HUES6 (cell line): Measurements from ENCODE around the gene EZH2.

Experiments used
- H3K27ac ChIP-seq: 2 replicates; pipeline ENCODE4 v1.7.0; 2013; ENCODE audit warnings: low read depth, mild to moderate bottlenecking, low read length, inconsistent platforms
- H3K27me3 ChIP-seq: 2 replicates; pipeline ENCODE4 v1.6.1; 2013; ENCODE audit warnings: low read length; ENCODE audit not compliant: control insufficient read depth, insufficient read depth
- H3K36me3 ChIP-seq: 2 replicates; pipeline ENCODE4 v1.6.1; 2013; ENCODE audit warnings: low read length; ENCODE audit not compliant: control insufficient read depth, insufficient read depth
- H3K4me1 ChIP-seq: 2 replicates; pipeline ENCODE4 v1.6.1; 2013; ENCODE audit warnings: low read length; ENCODE audit not compliant: control insufficient read depth, insufficient read depth
- H3K4me3 ChIP-seq: 2 replicates; pipeline ENCODE4 v1.5.1; 2013; ENCODE audit warnings: low read depth, low read length
- H3K9ac ChIP-seq: one replicate; pipeline ENCODE4 v1.6.1; 2013; ENCODE audit warnings: mild to moderate bottlenecking, low read length
- H3K9me3 ChIP-seq: 2 replicates; pipeline ENCODE4 v1.6.1; 2013; ENCODE audit warnings: low read depth, low read length; ENCODE audit not compliant: control insufficient read depth, insufficient read depth

Gene EZH2

GRCh38 chr7:148916186-148916585 lies 32.1 kb upstream of the EZH2 start:
- no peak overlapping the region for H3K9ac ChIP-seq
- peaks cover 7% of the 10 kb centered on the region for H3K4me1 ChIP-seq
- H3K36me3 ChIP-seq = no peaks in the 10 kb centered on the region
- H3K27ac ChIP-seq = no peak overlapping the region
- no peaks in the 10 kb centered on the region for H3K27me3 ChIP-seq
- no peaks in the 10 kb centered on the region for H3K9me3 ChIP-seq
- no peak overlapping the region for H3K4me3 ChIP-seq

- H3K4me3 ChIP-seq = no peak overlapping the region
- H3K27ac ChIP-seq = no peak overlapping the region
- H3K4me1 ChIP-seq = peaks cover 7% of the 10 kb centered on the region
- no peaks in the 10 kb centered on the region for H3K36me3 ChIP-seq
- no peaks in the 10 kb centered on the region for H3K9me3 ChIP-seq
- H3K27me3 ChIP-seq = no peaks in the 10 kb centered on the region
- no peak overlapping the region for H3K9ac ChIP-seq
Measured at GRCh38 chr7:148915211-148915610, 31.1 kb upstream of the EZH2 start.

GRCh38 chr7:148914208-148914777 lies 30.2 kb upstream of the EZH2 start:
- Histone ChIP-seq H3K36me3 (no peaks in the 10 kb centered on the region), H3K27ac (no peak overlapping the region), H3K27me3 (no peaks in the 10 kb centered on the region), H3K9me3 (no peaks in the 10 kb centered on the region), H3K4me3 (no peak overlapping the region), H3K4me1 (peaks cover 7% of the 10 kb centered on the region), H3K9ac (no peak overlapping the region)

- Histone ChIP-seq H3K27me3 (no peaks in the 10 kb centered on the region), H3K27ac (no peak overlapping the region), H3K4me1 (peaks cover 7% of the 10 kb centered on the region), H3K36me3 (no peaks in the 10 kb centered on the region), H3K9ac (no peak overlapping the region), H3K4me3 (no peak overlapping the region), H3K9me3 (no peaks in the 10 kb centered on the region)
Measured at GRCh38 chr7:148912758-148913541, 28.9 kb upstream of the EZH2 start.

- no peak overlapping the region for H3K4me3 ChIP-seq
- H3K27me3 ChIP-seq = no peaks in the 10 kb centered on the region
- no peak overlapping the region for H3K9ac ChIP-seq
- H3K4me1 ChIP-seq = peaks cover 7% of the 10 kb centered on the region
- no peaks in the 10 kb centered on the region for H3K36me3 ChIP-seq
- H3K9me3 ChIP-seq = no peaks in the 10 kb centered on the region
- no peak overlapping the region for H3K27ac ChIP-seq
Measured at GRCh38 chr7:148912151-148912550, 28.1 kb upstream of the EZH2 start.

DNA sequence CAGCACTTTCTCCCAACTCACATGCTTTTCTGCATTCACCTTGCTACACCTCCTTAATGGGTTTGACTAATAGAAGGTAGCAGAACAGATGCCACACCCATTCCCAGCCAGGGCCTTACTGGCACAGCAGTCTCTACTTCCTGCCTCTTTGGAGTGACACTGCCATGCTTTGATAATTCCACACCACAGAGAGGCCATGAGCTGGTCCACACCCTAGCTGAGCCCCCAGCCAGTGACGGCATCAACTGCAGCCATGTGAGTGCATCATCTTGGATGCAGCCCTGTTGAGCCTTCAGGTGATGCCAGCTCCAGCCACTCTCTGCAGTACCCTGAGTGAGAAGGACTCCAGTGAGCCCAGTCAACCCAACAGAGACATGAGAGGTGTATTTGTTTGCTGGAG lies 27.5 kb upstream of the EZH2 start:
- H3K27me3 ChIP-seq = no peaks in the 10 kb centered on the region
- H3K9me3 ChIP-seq = no peaks in the 10 kb centered on the region
- no peaks in the 10 kb centered on the region for H3K36me3 ChIP-seq
- H3K4me3 ChIP-seq = no peak overlapping the region
- no peak overlapping the region for H3K9ac ChIP-seq
- no peak overlapping the region for H3K27ac ChIP-seq
- H3K4me1 ChIP-seq = peaks cover 7% of the 10 kb centered on the region

DNA sequence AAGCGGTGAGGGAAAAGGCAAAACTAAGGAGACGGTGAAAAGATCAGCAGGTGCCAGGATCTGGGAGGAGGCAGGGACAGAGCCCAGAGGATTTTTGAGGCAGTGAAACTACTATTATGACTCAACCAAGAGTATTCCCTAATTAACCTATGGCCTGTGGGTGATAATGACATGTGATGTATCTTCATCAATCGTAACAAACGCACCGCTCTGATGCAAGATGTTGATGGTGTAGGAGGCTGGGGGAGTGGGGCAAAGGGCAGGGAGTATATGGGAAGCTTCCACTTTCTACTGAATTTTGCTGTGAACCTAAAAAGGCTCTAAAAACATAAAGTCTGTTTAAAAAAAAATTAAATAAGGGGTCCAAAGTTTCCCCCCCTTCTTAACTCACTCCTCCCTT lies 25.5 kb upstream of the EZH2 start:
- Histone ChIP-seq H3K27ac (no peak overlapping the region), H3K9ac (no peak overlapping the region), H3K4me3 (no peak overlapping the region), H3K36me3 (no peaks in the 10 kb centered on the region), H3K4me1 (peaks cover 12% of the 10 kb centered on the region), H3K27me3 (no peaks in the 10 kb centered on the region), H3K9me3 (no peaks in the 10 kb centered on the region)

DNA sequence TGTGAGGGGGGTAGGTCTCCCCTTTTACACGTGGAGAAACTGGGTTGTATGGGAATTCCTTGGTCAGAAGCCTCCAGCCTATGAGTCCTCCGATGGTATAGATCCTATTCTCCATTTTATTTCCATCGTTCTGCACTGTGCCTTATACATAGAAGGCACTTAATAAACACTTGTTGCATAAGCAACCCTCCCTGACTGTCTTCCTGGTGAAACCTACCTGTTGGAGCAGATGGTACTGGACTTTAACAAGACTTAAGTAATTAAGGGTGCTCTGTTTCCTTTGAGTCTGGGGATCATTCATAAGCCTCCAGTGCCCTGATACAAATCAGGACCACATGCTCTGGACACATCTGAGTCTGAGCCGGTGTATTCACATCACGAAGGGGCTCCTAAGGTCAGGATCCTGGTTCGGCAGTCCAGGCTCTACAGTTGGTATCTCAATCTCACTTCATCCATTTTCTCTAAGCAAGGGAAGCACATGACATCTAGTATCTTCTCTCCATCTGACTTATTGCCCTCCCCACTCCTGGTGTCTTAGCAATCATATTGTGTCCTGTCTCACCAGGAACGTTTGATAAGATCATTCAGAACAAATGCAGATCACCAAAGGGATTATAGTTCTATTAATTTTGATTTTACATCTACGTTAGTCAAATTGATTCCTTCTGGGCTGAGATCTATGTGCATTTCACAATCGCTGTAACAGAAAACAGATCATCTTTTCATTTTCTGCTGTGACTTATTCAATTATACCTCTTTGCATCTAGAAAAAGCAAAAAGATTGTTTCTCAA lies 22.8 kb upstream of the EZH2 start:
- peaks cover 6% of the 10 kb centered on the region for H3K4me1 ChIP-seq
- H3K9me3 ChIP-seq = no peaks in the 10 kb centered on the region
- H3K27ac ChIP-seq = no peak overlapping the region
- H3K36me3 ChIP-seq = no peaks in the 10 kb centered on the region
- no peak overlapping the region for H3K9ac ChIP-seq
- H3K4me3 ChIP-seq = no peak overlapping the region
- H3K27me3 ChIP-seq = no peaks in the 10 kb centered on the region

DNA sequence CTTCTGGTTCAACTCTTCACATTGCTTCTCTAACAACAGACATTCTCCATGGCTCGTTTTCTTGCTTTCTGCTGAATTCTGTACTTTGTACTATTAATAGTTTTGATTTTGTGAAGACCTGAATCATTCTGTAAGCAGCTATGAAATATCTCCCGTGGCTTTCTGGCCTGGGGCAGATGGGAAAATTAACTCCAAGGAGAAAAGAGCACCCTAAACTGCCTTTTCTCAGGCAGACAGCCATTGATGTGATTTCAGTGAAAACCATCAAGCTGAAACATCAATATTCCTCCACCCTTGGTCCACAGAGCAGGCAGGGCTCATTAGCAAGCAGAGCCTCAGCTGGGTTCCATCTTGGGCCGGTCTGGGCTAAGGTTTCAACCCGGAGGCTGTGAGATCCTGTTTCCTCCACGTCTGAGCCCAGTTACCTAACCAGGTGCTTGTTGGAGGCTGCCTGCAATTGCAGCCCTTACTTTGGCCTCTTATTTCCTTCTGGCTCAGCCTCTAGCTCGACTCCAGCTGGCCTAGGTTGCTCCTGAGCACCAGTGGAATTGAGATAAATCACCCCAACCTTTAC lies 21.1 kb upstream of the EZH2 start:
- H3K9me3 ChIP-seq = no peaks in the 10 kb centered on the region
- H3K27me3 ChIP-seq = no peaks in the 10 kb centered on the region
- H3K4me3 ChIP-seq = no peak overlapping the region
- H3K9ac ChIP-seq = no peak overlapping the region
- H3K36me3 ChIP-seq = no peaks in the 10 kb centered on the region
- no peak overlapping the region for H3K27ac ChIP-seq
- peaks cover 6% of the 10 kb centered on the region for H3K4me1 ChIP-seq

DNA sequence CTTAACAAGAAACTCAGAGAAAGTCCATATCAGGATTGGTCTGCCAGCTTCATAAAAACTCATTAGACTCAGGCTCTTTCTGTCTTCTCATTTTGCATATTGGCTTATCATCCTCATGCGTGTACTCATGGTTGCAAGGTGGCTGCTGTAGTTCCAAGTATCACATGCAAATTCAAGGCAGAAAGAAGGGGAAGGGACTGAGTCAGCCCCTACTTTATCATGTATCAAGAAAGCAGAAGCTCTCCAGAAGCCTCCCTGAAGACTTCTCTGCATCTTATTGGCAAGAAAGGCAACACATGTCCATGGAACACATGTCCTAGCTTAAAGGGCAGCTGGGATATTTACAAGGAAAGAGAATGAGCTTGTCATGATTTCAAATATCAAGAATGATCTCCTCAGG lies 19.4 kb upstream of the EZH2 start:
- peaks cover 6% of the 10 kb centered on the region for H3K4me1 ChIP-seq
- H3K27ac ChIP-seq = no peak overlapping the region
- no peaks in the 10 kb centered on the region for H3K27me3 ChIP-seq
- no peaks in the 10 kb centered on the region for H3K36me3 ChIP-seq
- H3K4me3 ChIP-seq = no peak overlapping the region
- H3K9ac ChIP-seq = no peak overlapping the region
- H3K9me3 ChIP-seq = no peaks in the 10 kb centered on the region

DNA sequence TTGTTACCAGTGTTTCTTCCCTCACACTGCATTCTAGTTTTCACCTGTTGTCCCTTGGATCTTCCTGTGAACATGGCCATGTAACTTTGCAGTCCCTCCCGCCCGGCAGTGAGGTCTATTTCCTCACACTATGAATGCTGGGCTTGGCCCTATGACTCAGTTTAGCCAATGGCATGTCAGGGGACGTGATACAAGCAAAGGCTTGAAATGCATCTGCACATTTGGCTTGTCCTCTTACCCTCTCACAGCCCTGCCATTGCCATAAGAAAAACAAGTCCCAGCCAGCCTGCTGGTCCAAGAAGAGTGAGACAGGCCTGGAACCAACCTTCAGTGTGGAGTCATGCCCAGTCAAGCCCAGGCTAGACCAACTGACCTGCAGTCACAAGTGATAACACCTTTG lies 17.1 kb upstream of the EZH2 start:
- H3K36me3 ChIP-seq = no peaks in the 10 kb centered on the region
- H3K27me3 ChIP-seq = no peaks in the 10 kb centered on the region
- no peak overlapping the region for H3K9ac ChIP-seq
- H3K9me3 ChIP-seq = no peaks in the 10 kb centered on the region
- peaks cover 6% of the 10 kb centered on the region for H3K4me1 ChIP-seq
- no peak overlapping the region for H3K4me3 ChIP-seq
- no peak overlapping the region for H3K27ac ChIP-seq
